ENCODE results near the gene DPP10.
"Not testable (repeated sequence)": the region's sequence is repeated elsewhere in the genome, so short reads cannot be mapped to it uniquely, and the experiment has no call there.

The DPP10 gene

GRCh38 chr2:114929225-114929624, 486.8 kb downstream of the DPP10 start:
- Mint-ChIP-seq H3K4me1 (no peaks in the 10 kb centered on the region), H3K27ac (no peak overlapping the region), H3K36me3 (no peaks in the 10 kb centered on the region), H3K9me3 (peaks cover 9% of the 10 kb centered on the region), H3K4me3 (no peak overlapping the region), H3K27me3 (no peaks in the 10 kb centered on the region)
- CTCF ChIA-PET = no interaction called here
- no peak for DNase-seq

GRCh38 chr2:114933671-114934241, 491.3 kb downstream of the DPP10 start:
- H3K4me3 Mint-ChIP-seq = no peak overlapping the region
- DNase-seq = no peak
- CTCF ChIA-PET = no interaction called here
- H3K27me3 Mint-ChIP-seq = no peaks in the 10 kb centered on the region
- H3K4me1 Mint-ChIP-seq = no peaks in the 10 kb centered on the region
- no peaks in the 10 kb centered on the region for H3K36me3 Mint-ChIP-seq
- peaks cover 8% of the 10 kb centered on the region for H3K9me3 Mint-ChIP-seq
- H3K27ac Mint-ChIP-seq = no peak overlapping the region

GRCh38 chr2:114935031-114935430, 492.6 kb downstream of the DPP10 start:
- Mint-ChIP-seq H3K4me3 (no peak overlapping the region), H3K36me3 (no peaks in the 10 kb centered on the region), H3K27me3 (no peaks in the 10 kb centered on the region), H3K27ac (no peak overlapping the region), H3K4me1 (no peaks in the 10 kb centered on the region), H3K9me3 (peaks cover 8% of the 10 kb centered on the region)
- no peak for DNase-seq
- CTCF ChIA-PET = no interaction called here

- Mint-ChIP-seq H3K4me3 (no peak overlapping the region), H3K36me3 (no peaks in the 10 kb centered on the region), H3K27me3 (no peaks in the 10 kb centered on the region), H3K4me1 (no peaks in the 10 kb centered on the region), H3K27ac (no peak overlapping the region), H3K9me3 (peaks cover 2% of the 10 kb centered on the region)
- CTCF ChIA-PET = no interaction called here
- no peak for DNase-seq
Observed at GRCh38 chr2:114937366-114937930, 495.0 kb downstream of the DPP10 start.

GRCh38 chr2:114940785-114941458, 498.5 kb downstream of the DPP10 start:
- H3K4me3 Mint-ChIP-seq = no peak overlapping the region
- no peaks in the 10 kb centered on the region for H3K36me3 Mint-ChIP-seq
- H3K27ac Mint-ChIP-seq = no peak overlapping the region
- H3K9me3 Mint-ChIP-seq = peaks cover 2% of the 10 kb centered on the region
- CTCF ChIA-PET = no interaction called here
- DNase-seq = no peak
- no peaks in the 10 kb centered on the region for H3K27me3 Mint-ChIP-seq
- H3K4me1 Mint-ChIP-seq = no peaks in the 10 kb centered on the region

- H3K27me3 Mint-ChIP-seq = no peaks in the 10 kb centered on the region
- H3K4me1 Mint-ChIP-seq = no peaks in the 10 kb centered on the region
- peaks cover 2% of the 10 kb centered on the region for H3K9me3 Mint-ChIP-seq
- CTCF ChIA-PET = no interaction called here
- no peaks in the 10 kb centered on the region for H3K36me3 Mint-ChIP-seq
- no peak overlapping the region for H3K4me3 Mint-ChIP-seq
- DNase-seq = no peak
- H3K27ac Mint-ChIP-seq = no peak overlapping the region
Observed at GRCh38 chr2:114949228-114949804, 506.9 kb downstream of the DPP10 start.

- Mint-ChIP-seq H3K36me3 (no peaks in the 10 kb centered on the region), H3K9me3 (peaks cover 9% of the 10 kb centered on the region), H3K27ac (no peak overlapping the region), H3K4me3 (no peak overlapping the region), H3K4me1 (no peaks in the 10 kb centered on the region), H3K27me3 (no peaks in the 10 kb centered on the region)
- no peak for DNase-seq
- CTCF ChIA-PET = no interaction called here
Observed at GRCh38 chr2:114960389-114960788, 517.9 kb downstream of the DPP10 start.

GRCh38 chr2:114962532-114962931, 520.1 kb downstream of the DPP10 start:
- no peak for DNase-seq
- Mint-ChIP-seq H3K27ac (no peak overlapping the region), H3K9me3 (peaks cover 9% of the 10 kb centered on the region), H3K27me3 (no peaks in the 10 kb centered on the region), H3K4me1 (no peaks in the 10 kb centered on the region), H3K36me3 (no peaks in the 10 kb centered on the region), H3K4me3 (no peak overlapping the region)
- CTCF ChIA-PET = no interaction called here

- Mint-ChIP-seq H3K27me3 (no peaks in the 10 kb centered on the region), H3K4me1 (no peaks in the 10 kb centered on the region), H3K9me3 (peaks cover 6% of the 10 kb centered on the region), H3K4me3 (no peak overlapping the region), H3K27ac (no peak overlapping the region), H3K36me3 (no peaks in the 10 kb centered on the region)
- DNase-seq = no peak
- CTCF ChIA-PET = no interaction called here
Observed at GRCh38 chr2:114968748-114969400, 526.4 kb downstream of the DPP10 start.

GRCh38 chr2:115004321-115004720, 561.9 kb downstream of the DPP10 start:
- H3K4me3 Mint-ChIP-seq, H3K27ac Mint-ChIP-seq, DNase-seq, CTCF ChIA-PET, H3K4me1 Mint-ChIP-seq, H3K36me3 Mint-ChIP-seq, H3K27me3 Mint-ChIP-seq, H3K9me3 Mint-ChIP-seq: not testable (repeated sequence)

- Mint-ChIP-seq H3K36me3 (no peaks in the 10 kb centered on the region), H3K27ac (no peak overlapping the region), H3K4me3 (no peak overlapping the region)
Observed at GRCh38 chr2:115011721-115012120, 569.3 kb downstream of the DPP10 start.

GRCh38 chr2:115022013-115022412, 579.6 kb downstream of the DPP10 start:
- H3K4me3 Mint-ChIP-seq, H3K27ac Mint-ChIP-seq, CTCF ChIA-PET, DNase-seq, H3K4me1 Mint-ChIP-seq, H3K27me3 Mint-ChIP-seq, H3K36me3 Mint-ChIP-seq: not testable (repeated sequence)
- peaks cover 20% of the 10 kb centered on the region for H3K9me3 Mint-ChIP-seq

More at GRCh38 chr2:115011721-115012120, 569.3 kb downstream of the DPP10 start:
- peaks cover 31% of the 10 kb centered on the region for H3K9me3 Mint-ChIP-seq
- H3K27me3 Mint-ChIP-seq = no peaks in the 10 kb centered on the region
- DNase-seq = no peak
- no peaks in the 10 kb centered on the region for H3K4me1 Mint-ChIP-seq
- CTCF ChIA-PET = no interaction called here

- no peak overlapping the region for H3K4me3 Mint-ChIP-seq
- no peaks in the 10 kb centered on the region for H3K36me3 Mint-ChIP-seq
- peaks cover 13% of the 10 kb centered on the region for H3K9me3 Mint-ChIP-seq
- H3K27ac Mint-ChIP-seq = no peak overlapping the region
- H3K27me3 Mint-ChIP-seq = no peaks in the 10 kb centered on the region
- DNase-seq = no peak
- H3K4me1 Mint-ChIP-seq = no peaks in the 10 kb centered on the region
- CTCF ChIA-PET = no interaction called here
Observed at GRCh38 chr2:115034801-115035200, 592.4 kb downstream of the DPP10 start.

- no peak for DNase-seq
- Mint-ChIP-seq H3K9me3 (peaks cover 10% of the 10 kb centered on the region), H3K27ac (no peak overlapping the region), H3K36me3 (no peaks in the 10 kb centered on the region), H3K27me3 (no peaks in the 10 kb centered on the region), H3K4me1 (no peaks in the 10 kb centered on the region), H3K4me3 (no peak overlapping the region)
- CTCF ChIA-PET = no interaction called here
Observed at GRCh38 chr2:115036818-115037217, 594.4 kb downstream of the DPP10 start.

- CTCF ChIA-PET = no interaction called here
- H3K36me3 Mint-ChIP-seq = no peaks in the 10 kb centered on the region
Observed at GRCh38 chr2:115057473-115057872, 615.0 kb downstream of the DPP10 start.

More at GRCh38 chr2:115057473-115057872, 615.0 kb downstream of the DPP10 start:
- no peaks in the 10 kb centered on the region for H3K4me1 Mint-ChIP-seq
- no peaks in the 10 kb centered on the region for H3K27me3 Mint-ChIP-seq
- H3K9me3 Mint-ChIP-seq = peaks cover 12% of the 10 kb centered on the region
- H3K4me3 Mint-ChIP-seq = no peak overlapping the region
- no peak overlapping the region for H3K27ac Mint-ChIP-seq
- DNase-seq = no peak

Data from activated naive CD4-positive, alpha-beta T cell treated with anti-CD3 and anti-CD28 coated beads, Interleukin-2, amount 10 ng/mL, durations not matched to agents 7 days and 5 days (primary cell).